ENCODE data around the gene TAF1B.
A peak's percentile ranks its signal among the peaks of the same experiment; 100 is the strongest.

Gene TAF1B

DNA sequence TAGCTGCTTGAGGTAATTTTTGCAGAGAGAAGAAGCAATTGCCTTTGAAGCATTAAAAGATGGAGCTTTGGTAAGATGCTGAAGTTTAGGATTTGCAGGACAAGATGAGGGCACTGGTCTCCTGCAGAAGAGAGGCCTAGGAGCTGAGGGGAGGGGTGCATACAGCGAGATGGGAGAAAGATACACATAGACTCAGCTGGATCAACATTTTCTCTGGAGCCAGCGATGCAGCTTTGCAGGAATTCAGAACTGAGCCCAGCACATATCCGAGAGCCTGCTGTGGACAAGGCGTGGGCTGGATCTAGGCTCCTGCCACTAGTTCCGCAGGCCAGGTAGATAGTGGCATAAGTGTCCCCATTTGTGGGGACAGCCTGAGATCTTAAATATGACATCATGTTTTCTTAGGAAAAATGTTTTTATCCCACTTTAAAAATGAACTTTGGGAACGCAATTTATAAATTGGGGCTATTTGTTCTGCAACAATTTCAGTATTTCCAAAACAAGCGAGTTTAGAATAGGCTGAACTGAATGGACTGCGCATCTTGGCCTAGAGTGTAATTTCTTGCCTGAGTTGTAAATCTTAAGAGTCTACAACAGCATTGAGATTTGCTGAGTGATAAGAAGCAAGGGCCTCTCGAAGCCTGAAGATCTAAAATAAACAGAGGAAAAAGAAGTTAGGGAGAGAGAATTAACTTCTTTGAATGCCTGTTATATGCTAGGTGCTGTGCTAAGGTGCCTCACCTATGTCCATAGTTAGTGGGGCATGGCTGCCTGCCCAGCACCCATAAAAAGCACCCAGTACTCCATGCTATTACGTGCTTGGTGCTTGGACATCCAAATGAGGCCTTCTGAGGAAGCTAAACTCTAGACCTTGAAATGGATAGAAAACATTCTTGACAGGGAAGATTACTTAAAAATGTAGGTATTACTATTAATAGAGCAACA, 125.6 kb downstream of the TAF1B start:
- DNase-seq, result no peak

- no peak for DNase-seq
Measured at GRCh38 chr2:9970200-9971044, 127.1 kb downstream of the TAF1B start.

GRCh38 chr2:9971105-9971818, 128.0 kb downstream of the TAF1B start:
- DNase-seq, result no peak

GRCh38 chr2:9971890-9972289, 128.6 kb downstream of the TAF1B start:
- DNase-seq, result no peak

GRCh38 chr2:9972621-9973479, 129.6 kb downstream of the TAF1B start:
- no peak for DNase-seq

DNA sequence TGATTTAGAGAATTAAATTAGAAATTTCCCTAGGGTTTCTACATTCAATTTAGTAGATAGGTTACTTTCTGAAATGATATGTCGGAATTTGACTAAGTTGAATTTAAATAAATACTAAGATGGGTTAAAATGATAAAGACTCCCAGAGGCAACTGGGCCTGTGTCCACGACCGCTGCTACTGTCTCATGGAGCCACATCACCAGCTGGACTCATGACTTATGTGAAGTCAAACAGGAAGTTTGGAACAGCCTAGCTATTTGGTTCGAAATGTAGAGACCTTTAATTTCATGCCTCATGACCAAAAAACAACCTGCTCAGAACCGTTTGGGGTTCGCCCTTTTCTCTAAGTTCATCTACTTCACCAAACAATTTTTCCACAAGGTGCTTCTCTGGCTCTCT, 130.4 kb downstream of the TAF1B start:
- no peak for DNase-seq

GRCh38 chr2:9974343-9974742, 131.1 kb downstream of the TAF1B start:
- no peak for DNase-seq

- DNase-seq, result no peak
Measured at GRCh38 chr2:9975328-9975727, 132.1 kb downstream of the TAF1B start.

GRCh38 chr2:9975805-9976447, 132.7 kb downstream of the TAF1B start:
- no peak for DNase-seq

- DNase-seq, result peak in 1 of 5 experiments; percentile 43
Measured at GRCh38 chr2:9979977-9980376, 136.7 kb downstream of the TAF1B start.

DNA sequence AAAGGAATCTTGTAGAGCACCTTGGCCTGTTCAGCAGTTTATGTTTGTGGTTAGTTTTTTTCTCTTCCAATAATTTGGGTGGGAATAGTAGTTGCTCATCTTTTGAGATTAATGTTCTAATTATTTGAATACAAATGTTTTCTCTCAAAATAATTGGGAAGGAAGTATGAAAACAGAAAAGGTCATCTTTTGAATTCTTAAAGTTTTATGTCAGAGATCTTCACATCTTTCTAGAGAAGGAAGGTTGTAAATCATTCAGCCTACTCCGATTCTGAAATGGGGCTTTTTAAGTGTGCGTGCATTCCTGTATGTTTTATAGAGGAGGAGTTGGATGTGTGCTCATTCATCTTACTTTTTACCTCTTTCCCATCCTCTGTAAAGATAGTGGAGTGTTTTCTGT, 137.2 kb downstream of the TAF1B start:
- DNase-seq, result no peak

GRCh38 chr2:9981655-9982054, 138.4 kb downstream of the TAF1B start:
- DNase-seq, result no peak

GRCh38 chr2:9982248-9982647, 139.0 kb downstream of the TAF1B start:
- no peak for DNase-seq

- no peak for DNase-seq
Measured at GRCh38 chr2:9982891-9983290, 139.6 kb downstream of the TAF1B start.

GRCh38 chr2:9983401-9984216, 140.3 kb downstream of the TAF1B start:
- no peak for DNase-seq

Measured in T-helper 2 cell (primary cell).